ENCODE measurements around the gene CD160. TPM values are rescaled to one million over a fixed set of nuclear protein-coding genes. Genes with fewer than 3 reads are reported as not detected.

The CD160 gene
- total and polyA plus RNA-seq, 10 of the 15 experiments (the other 5 are each of a cell fraction or from before 2014, with no cell fraction given) = 0.06 to 1.1 (median 0.26) TPM; not detected in 5

DNA sequence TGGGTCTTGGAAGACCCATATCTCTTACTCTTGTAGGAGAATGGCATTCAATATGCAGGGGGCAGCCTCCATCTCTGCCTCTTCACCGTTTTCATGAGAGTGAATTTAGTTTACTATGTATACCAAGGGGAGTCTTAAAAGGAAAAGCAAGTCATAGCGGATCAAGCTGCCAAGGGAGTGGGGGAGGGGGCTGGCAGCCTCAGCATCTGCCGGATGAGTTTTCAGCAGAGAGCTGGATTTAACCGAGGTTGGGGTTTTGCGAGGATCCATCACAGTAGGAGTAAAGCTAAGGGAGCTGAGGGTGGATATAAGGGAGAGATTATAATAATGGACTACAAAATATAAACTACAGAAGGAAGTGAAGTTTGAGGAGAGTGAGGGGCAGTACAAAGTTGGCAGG, 9.9 kb downstream of the CD160 start (continued):
- TF ChIP-seq MXI1 (IDR thresholded peaks at IDR 0.05; ENCODE audit: low read depth, low read length) (no peak), TAF1 (IDR thresholded peaks at IDR 0.05; ENCODE audit: borderline replicate concordance, low read depth, low read length) (no peak)

DNA sequence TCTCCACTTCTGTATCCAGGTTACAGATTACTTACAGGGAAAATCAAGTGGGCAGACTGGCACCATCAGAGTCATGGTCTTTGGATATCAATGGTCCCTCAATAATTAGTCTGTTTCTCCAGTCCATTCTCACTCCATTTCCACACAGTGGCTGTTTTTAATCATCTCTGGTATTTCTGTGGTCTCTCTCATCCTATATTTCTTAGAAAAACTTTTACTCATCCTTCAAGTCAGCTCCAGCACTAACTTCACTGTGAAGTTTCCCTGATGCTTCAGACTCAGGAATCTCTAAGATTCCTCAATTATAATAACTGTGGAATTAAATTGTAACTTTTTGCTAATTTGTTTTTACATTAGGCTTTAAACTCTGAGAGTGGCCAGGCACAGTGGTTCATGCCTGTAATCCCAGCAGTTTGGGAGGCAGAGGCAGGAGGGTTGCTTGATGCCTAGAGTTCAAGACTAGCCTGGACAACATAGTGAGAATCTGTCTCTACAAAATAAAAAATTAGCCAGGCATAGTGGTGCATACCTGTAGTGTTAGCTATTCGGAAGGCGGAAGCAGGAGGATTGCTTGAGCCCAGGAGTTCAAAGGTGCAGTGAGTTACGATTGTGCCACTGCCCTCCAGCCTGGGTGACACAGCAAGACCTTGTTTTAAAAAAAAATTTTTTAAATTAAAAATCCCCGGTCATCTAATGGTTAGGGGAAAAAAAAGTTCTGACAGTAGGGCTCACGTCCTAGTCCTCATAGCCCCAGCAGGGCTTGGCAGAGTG, 10.6 kb downstream of the CD160 start:
- no TSS peak for BruUV-seq (replicated peaks)
- RAD21 ChIA-PET (ENCODE audit: unreplicated experiment) = no interaction called here
- Histone ChIP-seq H3K79me2 (ENCODE audit: control insufficient read depth, insufficient read depth, low read length) (no peaks in the 10 kb centered on the region), H3K4me2 (ENCODE audit: control insufficient read depth, insufficient read depth) (no peak overlapping the region), H3K27ac (ENCODE audit: control insufficient read depth, insufficient read depth) (no peak overlapping the region), H3K27me3 (replicated peaks in 1 of 2; ENCODE audit: control insufficient read depth in 2 of 2, insufficient read depth in 2 of 2, low read length in 1 of 2) (no peaks in the 10 kb centered on the region), H2AFZ (ENCODE audit: control insufficient read depth, low read depth, low read length) (no peak overlapping the region), H3K36me3 (ENCODE audit: control insufficient read depth in 2 of 2, insufficient read depth in 2 of 2, low read length in 1 of 2) (no peaks in the 10 kb centered on the region), H3K9ac (ENCODE audit: control insufficient read depth, insufficient read depth, low read length) (no peak overlapping the region), H3K9me3 (replicated peaks; ENCODE audit: control insufficient read depth, insufficient read depth, low read length) (no peaks in the 10 kb centered on the region), H3K4me1 (ENCODE audit: control insufficient read depth, insufficient read depth, low read length) (no peaks in the 10 kb centered on the region), H4K20me1 (ENCODE audit: control insufficient read depth, insufficient read depth) (no peaks in the 10 kb centered on the region), H3K4me3 (no peak overlapping the region)
- intact Hi-C loops (cut with micrococcal nuclease; ENCODE audit: unreplicated experiment) = no loop called here
- CTCF ChIA-PET = no interaction called here
- POLR2A ChIA-PET = no interaction called here
- TF ChIP-seq YY1 (IDR thresholded peaks at IDR 0.05; ENCODE audit: low read depth, low read length) (no peak), ASH2L (IDR thresholded peaks at IDR 0.05; ENCODE audit: borderline replicate concordance, low read depth) (no peak), SREBF1 (IDR thresholded peaks at IDR 0.05; ENCODE audit: low read length) (no peak), JUNB (IDR thresholded peaks at IDR 0.05) (no peak), PAX5 (IDR thresholded peaks at IDR 0.05; ENCODE audit: borderline replicate concordance, low read depth, low read length) (no peak), BHLHE40 (IDR thresholded peaks at IDR 0.05; ENCODE audit: borderline replicate concordance in 1 of 2, low read depth in 2 of 2, low read length in 1 of 2) (no peak), EED (IDR thresholded peaks at IDR 0.05; ENCODE audit: low read depth) (no peak)
- TF ChIP-seq, protein P1, sequence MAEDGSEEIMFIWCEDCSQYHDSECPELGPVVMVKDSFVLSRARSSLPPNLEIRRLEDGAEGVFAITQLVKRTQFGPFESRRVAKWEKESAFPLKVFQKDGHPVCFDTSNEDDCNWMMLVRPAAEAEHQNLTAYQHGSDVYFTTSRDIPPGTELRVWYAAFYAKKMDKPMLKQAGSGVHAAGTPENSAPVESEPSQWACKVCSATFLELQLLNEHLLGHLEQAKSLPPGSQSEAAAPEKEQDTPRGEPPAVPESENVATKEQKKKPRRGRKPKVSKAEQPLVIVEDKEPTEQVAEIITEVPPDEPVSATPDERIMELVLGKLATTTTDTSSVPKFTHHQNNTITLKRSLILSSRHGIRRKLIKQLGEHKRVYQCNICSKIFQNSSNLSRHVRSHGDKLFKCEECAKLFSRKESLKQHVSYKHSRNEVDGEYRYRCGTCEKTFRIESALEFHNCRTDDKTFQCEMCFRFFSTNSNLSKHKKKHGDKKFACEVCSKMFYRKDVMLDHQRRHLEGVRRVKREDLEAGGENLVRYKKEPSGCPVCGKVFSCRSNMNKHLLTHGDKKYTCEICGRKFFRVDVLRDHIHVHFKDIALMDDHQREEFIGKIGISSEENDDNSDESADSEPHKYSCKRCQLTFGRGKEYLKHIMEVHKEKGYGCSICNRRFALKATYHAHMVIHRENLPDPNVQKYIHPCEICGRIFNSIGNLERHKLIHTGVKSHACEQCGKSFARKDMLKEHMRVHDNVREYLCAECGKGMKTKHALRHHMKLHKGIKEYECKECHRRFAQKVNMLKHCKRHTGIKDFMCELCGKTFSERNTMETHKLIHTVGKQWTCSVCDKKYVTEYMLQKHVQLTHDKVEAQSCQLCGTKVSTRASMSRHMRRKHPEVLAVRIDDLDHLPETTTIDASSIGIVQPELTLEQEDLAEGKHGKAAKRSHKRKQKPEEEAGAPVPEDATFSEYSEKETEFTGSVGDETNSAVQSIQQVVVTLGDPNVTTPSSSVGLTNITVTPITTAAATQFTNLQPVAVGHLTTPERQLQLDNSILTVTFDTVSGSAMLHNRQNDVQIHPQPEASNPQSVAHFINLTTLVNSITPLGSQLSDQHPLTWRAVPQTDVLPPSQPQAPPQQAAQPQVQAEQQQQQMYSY (CRISPR knock-in tag; IDR thresholded peaks at IDR 0.05) = no peak
- TF ChIP-seq, protein P2, sequence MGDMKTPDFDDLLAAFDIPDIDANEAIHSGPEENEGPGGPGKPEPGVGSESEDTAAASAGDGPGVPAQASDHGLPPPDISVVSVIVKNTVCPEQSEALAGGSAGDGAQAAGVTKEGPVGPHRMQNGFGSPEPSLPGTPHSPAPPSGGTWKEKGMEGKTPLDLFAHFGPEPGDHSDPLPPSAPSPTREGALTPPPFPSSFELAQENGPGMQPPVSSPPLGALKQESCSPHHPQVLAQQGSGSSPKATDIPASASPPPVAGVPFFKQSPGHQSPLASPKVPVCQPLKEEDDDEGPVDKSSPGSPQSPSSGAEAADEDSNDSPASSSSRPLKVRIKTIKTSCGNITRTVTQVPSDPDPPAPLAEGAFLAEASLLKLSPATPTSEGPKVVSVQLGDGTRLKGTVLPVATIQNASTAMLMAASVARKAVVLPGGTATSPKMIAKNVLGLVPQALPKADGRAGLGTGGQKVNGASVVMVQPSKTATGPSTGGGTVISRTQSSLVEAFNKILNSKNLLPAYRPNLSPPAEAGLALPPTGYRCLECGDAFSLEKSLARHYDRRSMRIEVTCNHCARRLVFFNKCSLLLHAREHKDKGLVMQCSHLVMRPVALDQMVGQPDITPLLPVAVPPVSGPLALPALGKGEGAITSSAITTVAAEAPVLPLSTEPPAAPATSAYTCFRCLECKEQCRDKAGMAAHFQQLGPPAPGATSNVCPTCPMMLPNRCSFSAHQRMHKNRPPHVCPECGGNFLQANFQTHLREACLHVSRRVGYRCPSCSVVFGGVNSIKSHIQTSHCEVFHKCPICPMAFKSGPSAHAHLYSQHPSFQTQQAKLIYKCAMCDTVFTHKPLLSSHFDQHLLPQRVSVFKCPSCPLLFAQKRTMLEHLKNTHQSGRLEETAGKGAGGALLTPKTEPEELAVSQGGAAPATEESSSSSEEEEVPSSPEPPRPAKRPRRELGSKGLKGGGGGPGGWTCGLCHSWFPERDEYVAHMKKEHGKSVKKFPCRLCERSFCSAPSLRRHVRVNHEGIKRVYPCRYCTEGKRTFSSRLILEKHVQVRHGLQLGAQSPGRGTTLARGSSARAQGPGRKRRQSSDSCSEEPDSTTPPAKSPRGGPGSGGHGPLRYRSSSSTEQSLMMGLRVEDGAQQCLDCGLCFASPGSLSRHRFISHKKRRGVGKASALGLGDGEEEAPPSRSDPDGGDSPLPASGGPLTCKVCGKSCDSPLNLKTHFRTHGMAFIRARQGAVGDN (IDR thresholded peaks at IDR 0.05) = no peak
- SMC1A ChIA-PET (ENCODE audit: uncharacterized antibody, unreplicated experiment) = interaction anchor here (0.7 to 2.3 kb wide), 2 partner anchors 9 to 10 kb away, joined by 3 to 6 read pairs; no protein-coding TSS in a partner anchor
- in situ Hi-C loops (cut with MboI) = loop anchor here (5.0 kb wide), 1 partner anchor 52 kb away; no protein-coding TSS in a partner anchor
- 78% methylated on average over 5 of the region's 5 CpGs for WGBS (ENCODE audit: insufficient coverage, insufficient replicate concordance, low lambda C conversion rate, missing lambda C conversion rate)
- no peak for FAIRE-seq
- no peak for DNase-seq (ENCODE audit: low read depth, low spot score)
- ATAC-seq = no peak

Measured in GM12878 (cell line).